GM21825 (cell line): ENCODE data around the gene PPP2R2C.

Source experiments
- ATAC-seq: cut with Tn5 transposase; IDR thresholded peaks from one replicate; pipeline ENCODE4 v1.9.1; 2021; ENCODE audit warnings: mild to moderate bottlenecking, moderate library complexity; ENCODE audit not compliant: unreplicated experiment

The PPP2R2C gene

DNA sequence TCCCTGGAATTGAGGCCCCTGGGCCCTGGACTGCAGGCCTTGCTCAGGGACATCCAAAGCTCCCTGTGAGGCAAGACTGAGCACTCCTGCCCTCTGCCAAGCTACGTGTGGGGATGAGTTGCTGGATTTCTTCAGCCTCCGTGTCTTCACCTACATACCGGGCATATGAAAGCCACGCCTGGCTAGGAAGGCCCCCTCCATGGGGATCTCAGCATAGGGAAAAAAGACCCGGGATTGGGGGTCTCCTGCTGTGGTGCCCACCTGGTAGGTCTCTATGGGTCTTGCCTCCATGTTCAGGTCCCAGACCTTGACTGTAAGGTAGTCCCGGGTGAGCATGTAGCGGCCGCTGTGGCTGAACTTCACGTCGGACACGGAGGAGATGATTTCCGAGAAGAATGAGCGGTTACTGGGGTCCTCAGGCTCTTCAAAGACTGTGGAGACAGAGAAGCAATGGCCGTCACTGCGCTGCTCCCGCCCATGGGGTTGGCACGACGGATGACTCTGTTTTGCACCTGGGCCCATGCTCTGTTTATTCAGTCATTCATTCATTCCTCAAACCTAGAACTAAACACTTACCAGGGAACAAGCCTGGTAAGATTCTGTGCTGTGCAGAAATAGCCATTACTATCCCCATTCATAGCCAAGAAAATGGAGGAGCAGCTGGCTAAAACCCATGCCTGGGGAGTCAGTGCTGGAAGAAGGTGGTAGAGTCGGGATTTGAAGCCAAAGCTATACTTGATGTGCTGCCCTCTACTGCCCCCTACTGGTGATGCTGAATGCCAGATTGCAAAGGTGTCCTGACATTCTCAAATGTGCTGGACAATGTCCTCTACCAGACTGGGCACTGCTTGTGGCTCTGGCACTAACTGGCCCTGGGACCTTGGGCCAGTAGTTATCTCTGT, 138.9 kb downstream of the PPP2R2C start:
- no peak for ATAC-seq

DNA sequence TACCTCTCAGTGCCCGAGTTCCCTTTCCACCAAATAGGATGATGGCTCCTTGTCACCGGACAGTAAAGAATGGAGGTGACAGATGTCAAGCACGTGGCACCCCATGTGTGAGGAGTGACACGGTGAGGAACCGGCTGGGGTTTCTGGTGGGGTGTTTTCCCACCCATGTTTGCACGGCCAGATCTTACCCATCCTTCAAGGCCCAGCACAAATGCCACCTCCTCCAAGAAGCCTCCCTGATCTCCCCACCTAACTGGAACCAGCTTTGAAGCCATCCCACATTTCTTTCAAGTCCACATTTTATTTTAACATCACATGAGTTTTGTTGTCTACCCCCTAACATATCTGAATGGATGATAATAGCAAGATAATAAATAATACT, 139.8 kb downstream of the PPP2R2C start:
- no peak for ATAC-seq

- no peak for ATAC-seq
Measured at GRCh38 chr4:6332042-6332668, 140.3 kb downstream of the PPP2R2C start.

DNA sequence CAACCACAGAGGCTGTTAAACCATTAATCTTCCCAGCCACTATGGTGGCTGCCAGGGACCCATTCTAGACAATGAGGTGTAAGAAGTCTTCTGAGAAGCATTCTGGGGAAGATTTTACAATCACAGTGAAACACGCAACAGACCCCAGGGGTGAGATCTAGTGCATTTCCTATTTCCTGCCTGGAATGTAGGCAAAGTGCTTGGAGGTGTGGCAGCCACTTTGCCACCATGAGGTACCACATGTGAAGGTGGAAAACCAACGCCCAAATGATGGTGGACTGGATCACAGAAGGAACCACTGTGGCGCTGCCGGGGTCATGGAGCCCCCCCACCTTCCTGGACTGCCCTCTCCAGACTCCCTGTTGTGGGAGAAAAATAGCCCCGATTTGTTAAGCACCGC, 140.9 kb downstream of the PPP2R2C start:
- no peak for ATAC-seq

DNA sequence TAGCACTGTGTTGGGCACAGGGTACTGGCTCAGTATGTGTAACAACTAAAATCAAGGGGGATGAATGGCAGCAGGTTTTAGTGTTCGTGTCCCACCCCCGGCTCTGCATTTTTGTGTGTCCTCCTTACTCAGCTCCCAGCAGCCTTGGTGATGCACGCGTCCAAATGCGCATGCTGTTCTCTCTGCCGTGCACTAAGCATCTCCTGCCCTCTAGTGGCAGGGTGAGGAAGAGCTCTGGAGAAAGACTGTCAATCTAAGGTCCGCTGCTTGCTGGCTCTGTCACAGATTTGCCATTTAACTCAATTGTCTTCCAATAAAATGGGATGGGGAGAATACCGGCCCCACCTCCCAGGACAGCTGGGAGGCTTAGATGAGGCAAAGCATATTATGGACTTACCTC, 141.4 kb downstream of the PPP2R2C start:
- ATAC-seq: no peak

DNA sequence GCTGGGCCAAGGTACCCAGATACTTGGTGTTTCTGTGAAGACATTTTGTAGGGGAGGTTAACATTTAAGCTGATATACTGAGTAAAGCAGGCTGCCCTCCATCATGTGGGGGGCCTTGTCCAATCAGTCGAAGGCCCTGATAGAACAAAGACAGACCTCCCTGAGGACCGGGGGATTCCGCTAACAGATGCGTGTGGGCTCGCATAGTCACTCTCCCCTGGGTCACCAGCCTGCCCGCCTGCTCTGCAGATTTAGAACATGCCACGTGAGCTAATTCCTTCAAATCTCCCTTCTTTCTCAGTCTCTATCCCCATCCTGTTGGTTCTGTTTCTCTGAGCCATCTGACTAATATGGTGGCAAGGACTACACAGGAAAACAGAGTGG, 142.0 kb downstream of the PPP2R2C start:
- ATAC-seq: no peak

DNA sequence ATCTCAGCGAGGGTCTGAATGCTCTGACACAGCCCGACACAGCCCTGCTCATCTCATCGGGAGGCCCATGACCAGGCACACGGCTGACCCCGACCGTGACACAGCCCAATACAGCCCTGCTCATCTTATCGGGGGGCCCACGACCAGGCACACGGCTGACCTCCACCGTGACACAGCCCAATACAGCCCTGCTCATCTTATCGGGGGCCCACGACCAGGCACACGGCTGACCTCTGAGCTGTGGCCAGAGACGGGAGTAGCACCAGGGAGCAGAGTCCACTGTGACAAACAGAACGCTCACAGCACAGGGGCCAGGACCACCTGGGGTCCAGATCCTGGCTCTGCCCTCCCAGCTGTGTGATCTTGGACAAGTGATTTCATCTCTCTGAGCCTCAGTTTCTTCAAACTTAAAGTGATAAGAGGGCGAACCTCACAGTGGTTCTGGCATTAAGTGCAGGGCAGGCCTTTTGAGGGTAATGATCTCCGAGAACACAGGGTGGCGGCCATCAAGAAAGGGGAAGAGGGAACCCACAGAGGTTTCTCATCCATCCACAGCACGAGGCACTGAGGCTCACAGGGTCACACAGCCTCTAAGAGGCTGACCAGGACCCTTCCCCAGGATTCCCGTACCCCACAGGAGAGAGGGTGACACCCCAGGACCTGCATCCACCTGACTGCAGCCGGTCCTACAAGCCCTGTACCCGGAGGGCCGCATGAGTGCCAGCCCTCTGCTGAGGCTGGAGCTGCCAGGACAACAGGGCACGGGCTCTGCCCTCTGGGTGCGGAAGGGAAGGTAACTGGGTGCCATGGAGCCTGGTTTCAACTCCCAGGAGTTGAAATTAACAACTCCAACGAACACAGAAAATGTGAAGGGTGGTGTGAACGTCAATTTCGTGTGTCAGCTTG, 142.7 kb downstream of the PPP2R2C start:
- ATAC-seq: no peak

GRCh38 chr4:6328526-6328925, 143.9 kb downstream of the PPP2R2C start:
- ATAC-seq: no peak

- ATAC-seq: no peak
Measured at GRCh38 chr4:6327220-6327917, 145.0 kb downstream of the PPP2R2C start.

GRCh38 chr4:6326312-6327060, 145.9 kb downstream of the PPP2R2C start:
- no peak for ATAC-seq

- no peak for ATAC-seq
Measured at GRCh38 chr4:6325788-6326290, 146.6 kb downstream of the PPP2R2C start.

- no peak for ATAC-seq
Measured at GRCh38 chr4:6324999-6325787, 147.2 kb downstream of the PPP2R2C start.

DNA sequence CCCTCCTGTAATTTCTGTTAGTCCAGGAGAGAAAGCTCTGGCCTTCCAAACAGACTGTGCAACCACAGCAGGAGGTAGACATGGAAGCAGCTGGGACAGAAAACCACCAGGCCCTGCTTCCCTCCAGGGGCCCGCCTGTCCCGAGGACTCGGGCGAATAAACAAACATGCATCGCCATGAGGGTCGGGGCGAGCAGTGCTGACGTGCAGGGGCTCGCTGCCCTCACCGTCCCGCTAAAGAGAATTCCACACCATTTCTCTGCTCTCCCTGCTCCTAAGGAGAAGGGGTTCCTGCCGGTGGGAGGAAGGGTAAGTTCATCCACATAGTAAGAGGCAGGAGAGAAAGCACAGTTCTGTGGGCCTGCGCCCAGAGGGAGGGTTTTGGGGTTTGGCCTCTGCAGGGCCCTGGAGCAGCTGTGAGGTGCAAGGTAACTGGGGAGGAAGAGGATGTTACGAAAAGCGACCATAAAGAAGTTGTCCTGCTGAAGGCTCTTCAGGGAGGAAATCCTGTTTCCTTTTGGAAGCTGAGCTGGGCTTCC, 147.9 kb downstream of the PPP2R2C start:
- no peak for ATAC-seq

- no peak for ATAC-seq
Measured at GRCh38 chr4:6322761-6323566, 149.4 kb downstream of the PPP2R2C start.

- ATAC-seq: no peak
Measured at GRCh38 chr4:6322067-6322760, 150.2 kb downstream of the PPP2R2C start.

DNA sequence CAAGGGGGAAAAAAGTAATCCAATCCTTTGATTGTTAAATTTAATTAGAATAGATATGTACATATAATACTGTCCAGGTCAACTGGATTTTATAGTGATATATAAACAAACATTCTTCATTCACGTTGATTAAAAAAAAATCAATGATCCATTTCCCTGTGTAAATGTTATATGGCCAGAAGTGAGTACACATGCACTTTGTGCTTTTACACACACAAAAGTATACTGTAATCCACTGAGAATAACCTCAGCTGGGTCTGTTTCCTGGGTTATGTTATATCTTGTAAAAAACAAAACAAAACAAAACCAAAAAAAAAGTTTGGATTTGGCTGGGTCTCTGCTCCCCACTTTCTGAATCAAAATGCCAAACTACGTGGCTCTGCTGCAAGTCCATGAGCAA, 151.1 kb downstream of the PPP2R2C start:
- ATAC-seq: no peak

DNA sequence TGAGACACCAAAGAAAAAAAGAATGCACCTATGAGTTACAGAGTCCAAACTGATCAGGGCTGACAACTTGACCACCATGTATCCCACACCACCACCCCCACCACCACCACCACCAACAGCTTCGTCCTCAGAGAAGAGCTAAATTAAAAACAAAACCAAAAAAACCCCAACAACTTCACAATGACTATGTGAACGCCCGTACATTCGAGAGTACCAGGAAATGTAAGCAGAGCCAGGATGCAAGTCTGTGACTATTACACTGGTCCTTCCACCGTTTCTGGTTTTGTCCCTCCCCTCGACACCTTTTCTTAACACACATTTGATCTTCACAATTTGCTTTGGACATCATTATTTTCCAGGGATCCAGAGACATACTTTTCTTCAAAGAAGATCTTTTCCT, 151.8 kb downstream of the PPP2R2C start:
- no peak for ATAC-seq
